H1 (cell line): Measurements from ENCODE around the gene GGCX. TPM values are rescaled to one million over a fixed set of nuclear protein-coding genes. Genes with fewer than 3 reads are reported as not detected.

Experiments
- CTCF ChIA-PET: fragments of 300-600 bp; sonication (Branson Sonifier 250); formaldehyde crosslinking; loops from one replicate; lab custom pipeline; 2021; ENCODE audit not compliant: partially characterized antibody; lab: Charles Lee
- POLR2A ChIA-PET: fragments of 300-600 bp; sonication (Branson Sonifier 250); formaldehyde crosslinking; loops from one replicate; lab custom pipeline; 2021; ENCODE audit warnings: inconsistent platforms; ENCODE audit not compliant: partially characterized antibody; lab: Charles Lee
- DNase-seq, 2 experiments: peaks; one replicate each; pipeline versions ENCODE4 v3.0.0 to v3.0.0-alpha.2; 2010 to 2022; ENCODE audit warnings: low spot score in 2 of 2, low read depth in 1 of 2, mixed read lengths in 1 of 2
- FAIRE-seq: peaks from 2 replicates; lab custom pipeline; 2011; peaks lifted over from hg19 to GRCh38; lab: Jason Lieb, UNC
- H2AFZ ChIP-seq: 2 replicates; pipeline ENCODE4 v1.8.1; 2012; ENCODE audit warnings: low read length, inconsistent platforms
- H2AK5ac ChIP-seq: 2 replicates; pipeline ENCODE4 v1.6.1; 2013; ENCODE audit warnings: low read depth, low read length
- H2BK120ac ChIP-seq: replicated peaks from 2 replicates; pipeline ENCODE3; 2013; ENCODE audit warnings: low read depth, low read length, inconsistent platforms
- H2BK12ac ChIP-seq: 2 replicates; pipeline ENCODE4 v1.6.1; 2013; ENCODE audit warnings: low read depth, low read length
- H2BK15ac ChIP-seq: 2 replicates; pipeline ENCODE4 v1.6.1; 2013; ENCODE audit warnings: low read length
- H2BK20ac ChIP-seq: 2 replicates; pipeline ENCODE4 v1.6.1; 2013; ENCODE audit warnings: low read length
- H2BK5ac ChIP-seq: 2 replicates; pipeline ENCODE4 v1.6.1; 2013; ENCODE audit warnings: low read depth, low read length
- H3K14ac ChIP-seq: 2 replicates; pipeline ENCODE4 v1.6.1; 2013; ENCODE audit warnings: inconsistent platforms; ENCODE audit not compliant: insufficient read length
- H3K18ac ChIP-seq: 2 replicates; pipeline ENCODE4 v1.6.1; 2013; ENCODE audit warnings: low read length; ENCODE audit errors: extremely low read depth
- H3K23ac ChIP-seq: 2 replicates; pipeline ENCODE4 v1.6.1; 2013; ENCODE audit warnings: inconsistent platforms; ENCODE audit not compliant: insufficient read length
- H3K23me2 ChIP-seq: 2 replicates; pipeline ENCODE4 v1.6.1; 2013; ENCODE audit warnings: low read depth, low read length
- H3K27ac ChIP-seq: 2 replicates; pipeline ENCODE4 v1.6.1; 2011; ENCODE audit warnings: low read depth, low read length, inconsistent platforms
- H3K27me3 ChIP-seq, 4 experiments: replicated peaks in 1 of 4; 1 replicate in 1 of 4; 2 replicates in 3 of 4; pipeline versions ENCODE4 v1.6.1 to v1.8.1; 2011 to 2013; ENCODE audit warnings: low read length in 3 of 4, mild to moderate bottlenecking in 3 of 4, inconsistent platforms in 2 of 4, mixed read lengths in 2 of 4, moderate library complexity in 1 of 4; ENCODE audit not compliant: control insufficient read depth in 3 of 4, insufficient read depth in 3 of 4; ENCODE audit errors: extremely low read depth in 1 of 4
- H3K36me3 ChIP-seq, 4 experiments: 2 replicates each; pipeline versions ENCODE4 v1.6.1 to v1.8.1; 2011 to 2013; ENCODE audit warnings: mild to moderate bottlenecking in 4 of 4, low read length in 3 of 4, moderate library complexity in 2 of 4, control low read depth in 1 of 4, inconsistent platforms in 1 of 4; ENCODE audit not compliant: insufficient read depth in 4 of 4, control insufficient read depth in 2 of 4
- H3K4ac ChIP-seq: replicated peaks from 2 replicates; pipeline ENCODE3; 2013; ENCODE audit warnings: low read length, low read depth, mixed read lengths, inconsistent platforms; ENCODE audit not compliant: insufficient read length
- H3K4me1 ChIP-seq, 4 experiments: replicated peaks in 1 of 4; 1 replicate in 1 of 4; 2 replicates in 3 of 4; pipeline versions ENCODE4 v1.6.1 to v1.8.1; 2011 to 2013; ENCODE audit warnings: low read length in 3 of 4, inconsistent platforms in 2 of 4, mixed read lengths in 1 of 4; ENCODE audit not compliant: insufficient read depth in 4 of 4, control insufficient read depth in 3 of 4
- H3K4me2 ChIP-seq, 2 experiments: 2 replicates each; pipeline versions ENCODE4 v1.6.1 to v1.8.1; 2011 to 2013; ENCODE audit warnings: low read depth in 2 of 2, low read length in 2 of 2, control low read depth in 1 of 2, inconsistent platforms in 1 of 2, mild to moderate bottlenecking in 1 of 2; ENCODE audit not compliant: insufficient read depth in 1 of 2
- H3K4me3 ChIP-seq, 4 experiments: fragments of 200-600, 300-600 bp in 1 of 4; sonication (generic), shearing (Covaris generic), sonication (Bioruptor Twin) in 1 of 4; 2 replicates each; pipeline versions ENCODE4 v1.5.1 to v1.8.1; 2011 to 2016; ENCODE audit warnings: low read length in 4 of 4, low read depth in 3 of 4, control low read depth in 2 of 4, inconsistent platforms in 2 of 4, mild to moderate bottlenecking in 2 of 4, mixed read lengths in 1 of 4, moderate library complexity in 1 of 4; ENCODE audit not compliant: insufficient read depth in 2 of 4; ENCODE audit errors: extremely low read depth in 1 of 4
- H3K56ac ChIP-seq: replicated peaks from 2 replicates; pipeline ENCODE3; 2013; ENCODE audit warnings: low read depth, mild to moderate bottlenecking, mixed read lengths, low read length, inconsistent platforms; ENCODE audit not compliant: insufficient read length
- H3K79me1 ChIP-seq: 2 replicates; pipeline ENCODE4 v1.6.1; 2013; ENCODE audit warnings: low read depth, low read length, control low read depth
- H3K79me2 ChIP-seq, 2 experiments: 2 replicates each; pipeline versions ENCODE4 v1.6.1 to v1.8.1; 2012 to 2013; ENCODE audit warnings: low read length in 2 of 2, mild to moderate bottlenecking in 2 of 2, inconsistent platforms in 1 of 2; ENCODE audit not compliant: insufficient read depth in 2 of 2, control insufficient read depth in 1 of 2
- H3K9ac ChIP-seq, 4 experiments: replicated peaks in 1 of 4; 1 replicate in 1 of 4; 2 replicates in 3 of 4; pipeline versions ENCODE4 v1.6.1 to v1.8.1; 2011 to 2013; ENCODE audit warnings: low read depth in 3 of 4, low read length in 3 of 4, control low read depth in 2 of 4, mild to moderate bottlenecking in 2 of 4, moderate library complexity in 2 of 4, inconsistent platforms in 1 of 4; ENCODE audit errors: extremely low read depth in 1 of 4
- H3K9me3 ChIP-seq, 2 experiments: 2 replicates each; pipeline versions ENCODE4 v1.6.1 to v1.8.1; 2012 to 2013; ENCODE audit warnings: mild to moderate bottlenecking in 2 of 2, moderate library complexity in 2 of 2, control low read depth in 1 of 2, inconsistent platforms in 1 of 2, low read depth in 1 of 2, low read length in 1 of 2, mixed read lengths in 1 of 2; ENCODE audit not compliant: insufficient read depth in 2 of 2
- H4K20me1 ChIP-seq, 2 experiments: replicated peaks in 1 of 2; 2 replicates each; pipeline versions ENCODE3 to v1.8.1; 2011 to 2013; ENCODE audit warnings: inconsistent platforms in 2 of 2, low read length in 2 of 2, mild to moderate bottlenecking in 1 of 2; ENCODE audit not compliant: insufficient read depth in 2 of 2, control insufficient read depth in 1 of 2
- H4K5ac ChIP-seq: 2 replicates; pipeline ENCODE4 v1.6.1; 2013; ENCODE audit warnings: low read length, low read depth, mixed read lengths, inconsistent platforms; ENCODE audit not compliant: insufficient read length
- H4K8ac ChIP-seq: 2 replicates; pipeline ENCODE4 v1.8.0; 2013; ENCODE audit warnings: mild to moderate bottlenecking, moderate library complexity, low read length, inconsistent platforms; ENCODE audit not compliant: insufficient read depth; ENCODE audit errors: extremely low read depth
- H4K91ac ChIP-seq: replicated peaks from 2 replicates; pipeline ENCODE3; 2013; ENCODE audit warnings: low read length, mixed read lengths, inconsistent platforms; ENCODE audit not compliant: insufficient read length
- CTBP2 ChIP-seq: IDR thresholded peaks from 2 replicates; pipeline ENCODE4 v1.7.0; 2011; ENCODE audit warnings: borderline replicate concordance, mild to moderate bottlenecking, moderate library complexity, mixed read lengths, low read length; ENCODE audit not compliant: insufficient read depth, insufficient read length
- HDAC2 ChIP-seq, 2 experiments: fragments of 300-600 bp in 1 of 2; sonication (generic) in 1 of 2; IDR thresholded peaks; 2 replicates each; pipeline ENCODE4 v1.6.1; 2011 to 2012; ENCODE audit warnings: low read depth in 2 of 2, low read length in 2 of 2, mild to moderate bottlenecking in 2 of 2, moderate library complexity in 2 of 2, borderline replicate concordance in 1 of 2, inconsistent platforms in 1 of 2
- POLR2A ChIP-seq, 2 experiments: IDR thresholded peaks; 1 replicate in 1 of 2; 2 replicates in 1 of 2; pipeline ENCODE4 v1.6.1; 2011; ENCODE audit warnings: low read depth in 2 of 2, low read length in 2 of 2, mild to moderate bottlenecking in 2 of 2; ENCODE audit errors: control extremely low read depth in 1 of 2
- POLR2AphosphoS5 ChIP-seq: IDR thresholded peaks from 2 replicates; pipeline ENCODE4 v1.6.1; 2011; ENCODE audit warnings: low read depth, low read length
- WGBS, 2 experiments: shearing (Covaris generic) in 1 of 2; methylation state at CpG; one replicate each; pipeline versions ENCODE4 v1.1.6 to v1.1.7; 2013 to 2015; ENCODE audit warnings: low lambda C conversion rate in 2 of 2, mixed read lengths in 2 of 2, inconsistent platforms in 1 of 2, low coverage in 1 of 2, missing lambda C conversion rate in 1 of 2; ENCODE audit not compliant: insufficient replicate concordance in 2 of 2, insufficient coverage in 1 of 2, insufficient read length in 1 of 2; ENCODE audit errors: extremely low coverage in 1 of 2, missing lambda C conversion rate in 1 of 2; 5-methylcytosine and 5-hydroxymethylcytosine counted together
- polyA plus RNA-seq, 7 experiments: library from polyadenylated mRNA; depleted of rRNA in 3 of 7; stranded (reverse) in 5 of 7; unstranded in 2 of 7; fragments of >200 nt in 5 of 7; fragments of 200-250 nt in 2 of 7; gene quantifications; 1 replicate in 5 of 7; 2 replicates in 1 of 7; 4 replicates in 1 of 7; pipeline versions ENCODE4 v1.2.1 to v1.2.3, GENCODE V29; 2011 to 2013; ENCODE audit warnings: missing spikeins in 2 of 7, mixed read lengths in 2 of 7
- total RNA-seq: library from RNA; stranded (reverse); fragmentation: NEBNext Ultra II Directional; extraction: Animal tissue kit (Norgen Biotek cat#: 25700); gene quantifications from 2 replicates; pipeline ENCODE4 v1.2.1, GENCODE V29; 2021

Gene GGCX
- total and polyA plus RNA-seq, 2 of the 8 experiments (the other 6 are each of a cell fraction or from before 2014, with no cell fraction given): 29.4 to 33.8 TPM

DNA sequence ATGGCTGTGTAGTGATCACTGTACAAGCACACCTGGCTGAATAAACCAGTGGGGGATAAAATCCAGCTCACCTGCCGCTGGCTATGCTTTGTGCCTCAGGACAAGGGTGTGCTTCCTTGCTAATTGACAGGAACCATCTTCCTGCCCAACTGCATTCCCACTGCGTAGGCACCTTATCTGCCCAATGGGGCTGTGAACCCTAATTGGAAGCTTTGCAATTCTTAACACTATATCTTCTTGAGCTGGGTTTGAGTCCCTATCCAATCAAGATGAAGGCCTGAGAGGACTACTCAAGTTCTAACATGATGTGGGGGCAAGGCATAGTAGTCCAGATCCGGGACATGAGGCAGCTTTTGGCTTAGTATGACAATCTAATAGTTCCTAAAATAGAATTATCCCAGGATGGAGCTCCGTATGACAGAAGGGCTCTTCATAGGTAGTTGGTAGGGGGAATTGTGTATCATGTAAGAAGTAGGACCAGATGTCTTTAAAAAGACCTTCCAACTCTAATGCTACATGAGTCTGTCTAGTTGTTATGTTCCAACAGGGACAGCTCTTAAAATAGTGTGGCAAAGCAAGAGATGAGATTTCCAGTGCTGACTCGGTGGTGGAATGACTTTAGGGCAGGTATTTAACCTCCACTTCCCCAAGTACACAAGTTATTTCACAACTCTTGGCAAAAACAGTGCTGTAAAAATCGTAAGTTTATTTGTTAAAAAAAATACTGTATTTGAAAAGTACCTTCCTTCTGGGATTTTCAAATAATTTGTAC lies 43.5 kb upstream of the GGCX start:
- CTCF ChIA-PET: interaction anchor here (0.6 to 1.9 kb wide), 8 partner anchors 9 to 329 kb away, joined by 3 to 6 read pairs (median 4); partner anchors contain the start of gene RNF181
- Histone ChIP-seq H3K36me3 (peaks cover 6 to 19% (median 13%) of the 10 kb centered on the region in 4 experiments; a peak in 6 of 8 replicates), H2BK20ac (no peak overlapping the region), H3K23me2 (peaks cover 12% of the 10 kb centered on the region), H3K4ac (no peak overlapping the region), H4K5ac (no peak overlapping the region), H2BK12ac (no peak overlapping the region), H3K56ac (no peak overlapping the region), H3K79me2 (peaks cover 0 to 7% of the 10 kb centered on the region in 2 experiments; a peak in 1 of 4 replicates), H3K9ac (no peak overlapping the region; a peak in 1 of 7 replicates), H3K23ac (no peak overlapping the region), H4K91ac (no peak overlapping the region), H2BK5ac (no peak overlapping the region), H3K18ac (no peak overlapping the region), H3K27ac (no peak overlapping the region), H4K20me1 (peaks cover 0 to 12% of the 10 kb centered on the region in 2 experiments), H4K8ac (no peak overlapping the region; the same call in 1 of the 2 replicates), H3K27me3 (no peaks in the 10 kb centered on the region), H3K4me1 (peaks cover 0 to 5% (median 2%) of the 10 kb centered on the region in 4 experiments; a peak in 6 of 7 replicates), H2AK5ac (no peak overlapping the region), H3K4me3 (no peak overlapping the region), H3K14ac (no peak overlapping the region), H3K9me3 (no peaks in the 10 kb centered on the region), H2BK120ac (no peak overlapping the region), H2AFZ (no peak overlapping the region), H3K79me1 (peaks cover 7% of the 10 kb centered on the region), H2BK15ac (no peak overlapping the region), H3K4me2 (peak overlapping the region in 1 of 2 experiments; percentile 89; a peak in 1 of 4 replicates)
- TF ChIP-seq CTBP2: no peak
- 0 out of 3 replicates have a peak, but pooled peaks of 1 of the 2 experiments have one; percentile 24 for TF ChIP-seq POLR2A (IDR thresholded peaks at IDR 0.05; ENCODE audit: control extremely low read depth in 1 of 2, low read depth in 2 of 2, low read length in 2 of 2)
- TF ChIP-seq POLR2AphosphoS5: 0 out of 2 replicates have a peak, but pooled peaks have one; percentile 22
- no peak for TF ChIP-seq HDAC2 (IDR thresholded peaks at IDR 0.05; ENCODE audit: borderline replicate concordance in 1 of 2, low read depth in 2 of 2, low read length in 2 of 2)
- no peak for DNase-seq
- WGBS, 2 experiments: 82% methylated on average over 6 of the region's 6 CpGs; no CpG with 5 or more reads in 1 of the 2 experiments
- POLR2A ChIA-PET: interaction anchor here (0.6 to 7.9 kb wide), 11 partner anchors 9 to 184 kb away, joined by 3 to 95 read pairs (median 8); partner anchors contain the start of genes C2orf68, MAT2A, RNF181 and USP39
- FAIRE-seq: no peak
